MCF 10A (cell line): ENCODE data around the gene FADS6. TPM values are rescaled to one million over a fixed set of nuclear protein-coding genes. Genes with fewer than 3 reads are reported as not detected.
"Not testable (repeated sequence)": the region's sequence is repeated elsewhere in the genome, so short reads cannot be mapped to it uniquely, and the experiment has no call there.

Experiments used
- BruUV-seq: library from RNA; stranded (reverse); fragments of 400-500 nt; replicated peaks from 2 replicates; lab custom pipeline; 2021; lab: Mats Ljungman, UMichigan
- CTCF ChIA-PET: fragments of 300-600 bp; sonication (Branson Sonifier 250); formaldehyde crosslinking; extraction: SDS; loops from one replicate; lab custom pipeline; 2021; ENCODE audit warnings: antibody characterized with exemption, inconsistent platforms; lab: Yijun Ruan, JAX
- POLR2A ChIA-PET: fragments of 300-600, 350-650 bp; sonication (Branson Sonifier 250); formaldehyde crosslinking; extraction: SDS; loops from one replicate; lab custom pipeline; 2020; ENCODE audit warnings: antibody characterized with exemption, inconsistent platforms; lab: Yijun Ruan, JAX
- DNase-seq: peaks from one replicate; pipeline ENCODE4 v3.0.0-alpha.2; 2018; ENCODE audit not compliant: unreplicated experiment
- H3K27ac Mint-ChIP-seq: one replicate; pipeline ENCODE4 v1.8.0; 2022; ENCODE audit warnings: mild to moderate bottlenecking, low read depth, mixed read lengths; ENCODE audit not compliant: unreplicated experiment
- H3K27me3 Mint-ChIP-seq: one replicate; pipeline ENCODE4 v1.8.0; 2022; ENCODE audit warnings: mixed read lengths; ENCODE audit not compliant: insufficient read depth, unreplicated experiment
- H3K36me3 Mint-ChIP-seq: one replicate; pipeline ENCODE4 v1.8.0; 2022; ENCODE audit warnings: mild to moderate bottlenecking, moderate library complexity, mixed read lengths; ENCODE audit not compliant: insufficient read depth, unreplicated experiment
- H3K4me1 Mint-ChIP-seq: one replicate; pipeline ENCODE4 v1.8.0; 2022; ENCODE audit warnings: mixed read lengths; ENCODE audit not compliant: insufficient read depth, unreplicated experiment
- H3K4me3 Mint-ChIP-seq: one replicate; pipeline ENCODE4 v1.8.0; 2022; ENCODE audit warnings: mild to moderate bottlenecking, moderate library complexity, mixed read lengths; ENCODE audit not compliant: unreplicated experiment
- H3K9me3 Mint-ChIP-seq: one replicate; pipeline ENCODE4 v1.8.0; 2022; ENCODE audit warnings: mixed read lengths; ENCODE audit not compliant: unreplicated experiment
- intact Hi-C: fragments of 100-400 bp; cut with micrococcal nuclease; formaldehyde crosslinking; loops from 2 replicates; pipeline ENCODE4 v1.14.1; 2022
- total RNA-seq: library from RNA; stranded (reverse); gene quantifications from 2 replicates; pipeline ENCODE4 v1.2.3, GENCODE V29; 2022
- TF ChIP-seq, protein P1 (sequence below): fragments of 200-600 bp; IDR thresholded peaks from one replicate; pipeline ENCODE4 v1.8.0; 2022; ENCODE audit warnings: antibody characterized with exemption, mild to moderate bottlenecking; ENCODE audit not compliant: unreplicated experiment

Gene FADS6
- total RNA-seq, 1 experiment from 2014 or later = not detected

DNA sequence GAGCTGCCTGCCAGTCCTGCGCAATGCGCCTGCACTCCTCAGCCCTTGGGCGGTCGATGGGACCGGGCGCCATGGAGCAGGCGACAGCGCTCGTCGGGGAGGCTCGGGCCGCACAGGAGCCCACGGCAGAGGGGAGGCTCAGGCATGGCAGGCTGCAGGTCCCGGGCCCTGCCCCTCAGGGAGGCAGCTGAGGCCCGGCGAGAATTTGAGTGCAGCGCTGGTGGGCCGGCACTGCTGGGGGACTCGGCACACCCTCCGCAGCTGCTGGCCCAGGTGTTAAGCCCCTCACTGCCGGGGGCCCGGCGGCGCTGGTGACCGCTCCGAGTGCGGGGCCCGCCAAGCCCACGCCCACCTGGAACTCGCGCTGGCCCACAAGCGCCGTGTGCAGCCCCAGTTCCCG, 13.6 kb upstream of the FADS6 start:
- POLR2A ChIA-PET = interaction anchor here (1.1 to 1.4 kb wide), 2 partner anchors 34 to 51 kb away, joined by 3 to 4 read pairs; partner anchors contain the start of gene FDXR
- H3K9me3 Mint-ChIP-seq = no peaks in the 10 kb centered on the region
- TF ChIP-seq, protein P1, sequence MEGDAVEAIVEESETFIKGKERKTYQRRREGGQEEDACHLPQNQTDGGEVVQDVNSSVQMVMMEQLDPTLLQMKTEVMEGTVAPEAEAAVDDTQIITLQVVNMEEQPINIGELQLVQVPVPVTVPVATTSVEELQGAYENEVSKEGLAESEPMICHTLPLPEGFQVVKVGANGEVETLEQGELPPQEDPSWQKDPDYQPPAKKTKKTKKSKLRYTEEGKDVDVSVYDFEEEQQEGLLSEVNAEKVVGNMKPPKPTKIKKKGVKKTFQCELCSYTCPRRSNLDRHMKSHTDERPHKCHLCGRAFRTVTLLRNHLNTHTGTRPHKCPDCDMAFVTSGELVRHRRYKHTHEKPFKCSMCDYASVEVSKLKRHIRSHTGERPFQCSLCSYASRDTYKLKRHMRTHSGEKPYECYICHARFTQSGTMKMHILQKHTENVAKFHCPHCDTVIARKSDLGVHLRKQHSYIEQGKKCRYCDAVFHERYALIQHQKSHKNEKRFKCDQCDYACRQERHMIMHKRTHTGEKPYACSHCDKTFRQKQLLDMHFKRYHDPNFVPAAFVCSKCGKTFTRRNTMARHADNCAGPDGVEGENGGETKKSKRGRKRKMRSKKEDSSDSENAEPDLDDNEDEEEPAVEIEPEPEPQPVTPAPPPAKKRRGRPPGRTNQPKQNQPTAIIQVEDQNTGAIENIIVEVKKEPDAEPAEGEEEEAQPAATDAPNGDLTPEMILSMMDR = no peak
- no peak overlapping the region for H3K4me3 Mint-ChIP-seq
- DNase-seq = no peak
- no peaks in the 10 kb centered on the region for H3K27me3 Mint-ChIP-seq
- no TSS peak for BruUV-seq
- no peaks in the 10 kb centered on the region for H3K36me3 Mint-ChIP-seq
- CTCF ChIA-PET = interaction anchor here (0.8 kb wide), 1 partner anchor 45 kb away, joined by 4 read pairs; no protein-coding TSS in a partner anchor
- no peak overlapping the region for H3K27ac Mint-ChIP-seq
- intact Hi-C loops = no loop called here
- H3K4me1 Mint-ChIP-seq = no peaks in the 10 kb centered on the region

DNA sequence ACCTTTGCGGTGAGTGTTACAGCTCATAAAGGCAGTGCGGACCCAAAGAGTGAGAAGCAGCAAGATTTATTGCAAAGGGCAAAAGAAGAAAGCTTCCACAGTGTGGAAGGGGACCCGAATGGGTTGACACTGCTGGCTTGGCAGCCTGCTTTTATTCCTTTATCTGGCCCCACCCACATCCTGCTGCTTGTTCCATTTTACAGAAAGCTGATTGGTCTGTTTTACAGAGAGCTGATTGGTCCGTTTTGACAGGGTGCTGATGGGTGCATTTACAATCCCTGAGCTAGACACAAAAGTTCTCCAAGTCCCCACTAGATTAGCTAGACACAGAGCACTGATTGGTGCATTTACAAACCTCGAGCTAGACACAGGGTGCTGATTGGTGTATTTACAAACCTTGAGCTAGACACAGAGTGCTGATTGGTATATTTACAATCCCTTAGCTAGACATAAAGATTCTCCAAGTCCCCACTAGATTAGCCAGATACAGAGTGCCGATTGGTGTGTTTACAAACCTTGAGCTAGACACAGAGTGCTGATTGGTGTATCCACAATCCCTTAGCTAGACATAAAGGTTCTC, 12.9 kb upstream of the FADS6 start:
- intact Hi-C loops, DNase-seq, H3K9me3 Mint-ChIP-seq, BruUV-seq, H3K36me3 Mint-ChIP-seq, H3K27ac Mint-ChIP-seq, H3K27me3 Mint-ChIP-seq, H3K4me1 Mint-ChIP-seq, H3K4me3 Mint-ChIP-seq: not testable (repeated sequence)
- ChIA-PET POLR2A (interaction anchor here (1.1 to 1.4 kb wide), 2 partner anchors 33 to 52 kb away, joined by 3 to 4 read pairs; partner anchors contain the start of gene FDXR), CTCF (interaction anchor here (1.1 kb wide), 1 partner anchor 41 kb away, joined by 3 read pairs; no protein-coding TSS in a partner anchor)

DNA sequence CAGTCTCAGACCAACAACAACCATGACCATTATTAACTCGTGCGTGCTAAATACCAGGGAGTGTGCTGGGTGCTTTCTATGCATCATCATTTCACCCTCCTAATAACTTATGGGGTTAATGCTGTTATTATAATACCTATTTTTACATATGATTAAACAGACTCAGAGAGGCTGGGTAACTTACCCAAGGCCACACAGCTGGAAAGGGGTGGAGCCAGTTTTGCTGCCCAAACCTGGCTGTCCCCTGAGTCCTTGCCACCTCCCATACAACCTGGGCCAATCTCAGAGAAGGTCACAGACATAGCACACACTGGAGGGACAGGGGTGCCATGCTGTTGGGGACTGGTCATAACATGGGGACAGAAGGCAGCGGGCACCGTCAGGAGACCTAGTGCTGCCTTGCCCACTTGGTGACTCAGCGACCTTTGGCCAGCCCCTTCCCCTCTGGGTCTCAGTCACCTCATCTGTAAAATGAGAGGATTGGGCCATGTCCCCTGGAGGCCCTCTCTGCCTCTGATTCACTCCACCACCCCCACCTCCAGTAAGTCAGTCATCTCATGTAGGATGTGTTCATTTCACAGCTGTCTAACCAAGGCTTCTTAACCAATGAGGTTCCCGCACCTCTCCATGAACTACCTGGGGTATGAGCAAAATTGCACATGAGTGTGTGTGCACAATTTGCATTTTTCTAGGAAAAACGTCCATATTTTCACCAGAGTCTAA, 11.4 kb upstream of the FADS6 start:
- intact Hi-C loops = no loop called here
- no peak overlapping the region for H3K27ac Mint-ChIP-seq
- no peaks in the 10 kb centered on the region for H3K27me3 Mint-ChIP-seq
- ChIA-PET POLR2A (no interaction called here), CTCF (interaction anchor here (1.1 kb wide), 1 partner anchor 39 kb away, joined by 3 read pairs; no protein-coding TSS in a partner anchor)
- BruUV-seq = no TSS peak
- H3K4me3 Mint-ChIP-seq = no peak overlapping the region
- no peaks in the 10 kb centered on the region for H3K36me3 Mint-ChIP-seq
- H3K4me1 Mint-ChIP-seq = no peaks in the 10 kb centered on the region
- no peaks in the 10 kb centered on the region for H3K9me3 Mint-ChIP-seq
- TF ChIP-seq, protein P1 = no peak
- no peak for DNase-seq

DNA sequence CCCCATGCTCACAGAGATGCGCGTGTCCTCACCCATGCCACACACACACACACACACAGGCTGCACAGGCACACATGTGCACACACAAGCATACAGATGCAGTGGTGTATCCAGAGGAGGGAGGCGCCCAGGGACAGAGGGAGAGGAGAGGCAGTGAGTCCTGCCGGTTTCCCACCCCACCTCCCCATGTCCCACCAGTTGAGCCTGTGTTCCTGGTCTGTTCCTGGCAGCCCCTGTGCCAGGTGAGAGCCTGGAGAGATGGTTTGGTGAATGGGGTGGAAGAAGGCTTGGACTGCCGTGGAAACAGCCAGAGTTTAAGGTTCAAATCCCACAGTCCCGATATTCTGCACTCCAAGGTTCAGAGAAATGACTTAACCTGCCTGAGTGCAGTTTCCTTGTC, 10.2 kb upstream of the FADS6 start:
- TF ChIP-seq, protein P1 = no peak
- Mint-ChIP-seq H3K9me3 (no peaks in the 10 kb centered on the region), H3K4me1 (no peaks in the 10 kb centered on the region), H3K4me3 (no peak overlapping the region), H3K27me3 (no peaks in the 10 kb centered on the region), H3K27ac (no peak overlapping the region), H3K36me3 (no peaks in the 10 kb centered on the region)
- BruUV-seq = no TSS peak
- ChIA-PET POLR2A (no interaction called here), CTCF (no interaction called here)
- no peak for DNase-seq
- intact Hi-C loops = no loop called here
